Rectal smooth muscle tissue (tissue), 1 donor: ENCODE data around the gene PCNX2.

Source experiments
- H3K27ac ChIP-seq: one replicate; pipeline ENCODE4 v1.7.0; 2013; ENCODE audit warnings: low read depth, low read length, inconsistent platforms
- H3K27me3 ChIP-seq: one replicate; pipeline ENCODE4 v1.7.0; 2013; ENCODE audit warnings: low read length; ENCODE audit not compliant: control insufficient read depth, insufficient read depth
- H3K36me3 ChIP-seq: one replicate; pipeline ENCODE4 v1.7.0; 2013; ENCODE audit warnings: low read length; ENCODE audit not compliant: control insufficient read depth, insufficient read depth
- H3K4me1 ChIP-seq: one replicate; pipeline ENCODE4 v1.7.0; 2013; ENCODE audit warnings: low read length; ENCODE audit not compliant: control insufficient read depth, insufficient read depth
- H3K4me3 ChIP-seq: one replicate; pipeline ENCODE4 v1.7.0; 2013; ENCODE audit warnings: low read length
- H3K9ac ChIP-seq: one replicate; pipeline ENCODE4 v1.7.0; 2013; ENCODE audit warnings: low read length

Gene PCNX2

GRCh38 chr1:233277637-233278606 is 17.6 kb downstream of the PCNX2 start:
- Histone ChIP-seq H3K4me3 (no peak overlapping the region), H3K4me1 (no peaks in the 10 kb centered on the region), H3K27ac (no peak overlapping the region), H3K36me3 (no peaks in the 10 kb centered on the region), H3K27me3 (no peaks in the 10 kb centered on the region), H3K9ac (no peak overlapping the region)

- no peaks in the 10 kb centered on the region for H3K27me3 ChIP-seq
- no peak overlapping the region for H3K4me3 ChIP-seq
- no peaks in the 10 kb centered on the region for H3K36me3 ChIP-seq
- H3K27ac ChIP-seq = no peak overlapping the region
- no peaks in the 10 kb centered on the region for H3K4me1 ChIP-seq
- H3K9ac ChIP-seq = no peak overlapping the region
These were observed 25.9 kb downstream of the PCNX2 start for GRCh38 chr1:233269656-233270055.

GRCh38 chr1:233268389-233269022 is 27.0 kb downstream of the PCNX2 start:
- Histone ChIP-seq H3K27me3 (no peaks in the 10 kb centered on the region), H3K4me3 (no peak overlapping the region), H3K36me3 (no peaks in the 10 kb centered on the region), H3K9ac (no peak overlapping the region), H3K4me1 (no peaks in the 10 kb centered on the region), H3K27ac (no peak overlapping the region)

GRCh38 chr1:233261695-233262094 is 33.8 kb downstream of the PCNX2 start:
- Histone ChIP-seq H3K27me3 (no peaks in the 10 kb centered on the region), H3K4me1 (no peaks in the 10 kb centered on the region), H3K36me3 (no peaks in the 10 kb centered on the region), H3K27ac (no peak overlapping the region), H3K4me3 (no peak overlapping the region), H3K9ac (no peak overlapping the region)

- Histone ChIP-seq H3K36me3 (no peaks in the 10 kb centered on the region), H3K4me3 (no peak overlapping the region), H3K27ac (no peak overlapping the region), H3K4me1 (no peaks in the 10 kb centered on the region), H3K27me3 (no peaks in the 10 kb centered on the region), H3K9ac (no peak overlapping the region)
These were observed 34.3 kb downstream of the PCNX2 start for GRCh38 chr1:233261206-233261605.

- Histone ChIP-seq H3K27ac (no peak overlapping the region), H3K27me3 (no peaks in the 10 kb centered on the region), H3K36me3 (no peaks in the 10 kb centered on the region), H3K9ac (no peak overlapping the region), H3K4me1 (no peaks in the 10 kb centered on the region), H3K4me3 (no peak overlapping the region)
These were observed 37.7 kb downstream of the PCNX2 start for GRCh38 chr1:233257786-233258185.

- H3K36me3 ChIP-seq = no peaks in the 10 kb centered on the region
- H3K4me1 ChIP-seq = no peaks in the 10 kb centered on the region
- no peak overlapping the region for H3K27ac ChIP-seq
- H3K4me3 ChIP-seq = no peak overlapping the region
- H3K9ac ChIP-seq = no peak overlapping the region
- no peaks in the 10 kb centered on the region for H3K27me3 ChIP-seq
These were observed 38.7 kb downstream of the PCNX2 start for GRCh38 chr1:233256789-233257188.

GRCh38 chr1:233256191-233256590 is 39.3 kb downstream of the PCNX2 start:
- no peak overlapping the region for H3K9ac ChIP-seq
- no peaks in the 10 kb centered on the region for H3K36me3 ChIP-seq
- H3K4me3 ChIP-seq = no peak overlapping the region
- H3K4me1 ChIP-seq = no peaks in the 10 kb centered on the region
- no peak overlapping the region for H3K27ac ChIP-seq
- H3K27me3 ChIP-seq = no peaks in the 10 kb centered on the region

GRCh38 chr1:233255145-233255544 is 40.4 kb downstream of the PCNX2 start:
- H3K4me3 ChIP-seq = no peak overlapping the region
- H3K27me3 ChIP-seq = no peaks in the 10 kb centered on the region
- H3K9ac ChIP-seq = no peak overlapping the region
- no peaks in the 10 kb centered on the region for H3K4me1 ChIP-seq
- no peak overlapping the region for H3K27ac ChIP-seq
- no peaks in the 10 kb centered on the region for H3K36me3 ChIP-seq

GRCh38 chr1:233253832-233254331 is 41.6 kb downstream of the PCNX2 start:
- Histone ChIP-seq H3K36me3 (no peaks in the 10 kb centered on the region), H3K27ac (no peak overlapping the region), H3K27me3 (no peaks in the 10 kb centered on the region), H3K9ac (no peak overlapping the region), H3K4me1 (no peaks in the 10 kb centered on the region), H3K4me3 (no peak overlapping the region)

- no peak overlapping the region for H3K9ac ChIP-seq
- H3K27me3 ChIP-seq = no peaks in the 10 kb centered on the region
- no peaks in the 10 kb centered on the region for H3K36me3 ChIP-seq
- H3K27ac ChIP-seq = no peak overlapping the region
- no peaks in the 10 kb centered on the region for H3K4me1 ChIP-seq
- H3K4me3 ChIP-seq = no peak overlapping the region
These were observed 42.2 kb downstream of the PCNX2 start for GRCh38 chr1:233253231-233253831.

GRCh38 chr1:233252441-233252840 is 43.1 kb downstream of the PCNX2 start:
- no peak overlapping the region for H3K9ac ChIP-seq
- H3K4me3 ChIP-seq = no peak overlapping the region
- H3K4me1 ChIP-seq = no peaks in the 10 kb centered on the region
- H3K36me3 ChIP-seq = no peaks in the 10 kb centered on the region
- H3K27me3 ChIP-seq = no peaks in the 10 kb centered on the region
- H3K27ac ChIP-seq = no peak overlapping the region
